22Rv1 (cell line): ENCODE measurements around the gene NMNAT2.

Source experiments
- H3K27ac ChIP-seq: fragments of 450-650 bp; 2 replicates; pipeline ENCODE4 v1.5.1; 2017
- ZFX ChIP-seq: fragments of 450-650 bp; IDR thresholded peaks from 2 replicates; pipeline ENCODE4 v1.6.1; 2017; ENCODE audit warnings: antibody characterized with exemption, borderline replicate concordance
- TF ChIP-seq, protein P1 (sequence below): fragments of 450-650 bp; IDR thresholded peaks from 2 replicates; pipeline ENCODE4 v1.5.1; 2017; ENCODE audit warnings: mild to moderate bottlenecking

The NMNAT2 gene

GRCh38 chr1:183203094-183203493 lies 215.1 kb downstream of the NMNAT2 start:
- no peak overlapping the region for H3K27ac ChIP-seq

GRCh38 chr1:183200451-183200850 lies 217.7 kb downstream of the NMNAT2 start:
- no peak for TF ChIP-seq ZFX
- TF ChIP-seq, protein P1, sequence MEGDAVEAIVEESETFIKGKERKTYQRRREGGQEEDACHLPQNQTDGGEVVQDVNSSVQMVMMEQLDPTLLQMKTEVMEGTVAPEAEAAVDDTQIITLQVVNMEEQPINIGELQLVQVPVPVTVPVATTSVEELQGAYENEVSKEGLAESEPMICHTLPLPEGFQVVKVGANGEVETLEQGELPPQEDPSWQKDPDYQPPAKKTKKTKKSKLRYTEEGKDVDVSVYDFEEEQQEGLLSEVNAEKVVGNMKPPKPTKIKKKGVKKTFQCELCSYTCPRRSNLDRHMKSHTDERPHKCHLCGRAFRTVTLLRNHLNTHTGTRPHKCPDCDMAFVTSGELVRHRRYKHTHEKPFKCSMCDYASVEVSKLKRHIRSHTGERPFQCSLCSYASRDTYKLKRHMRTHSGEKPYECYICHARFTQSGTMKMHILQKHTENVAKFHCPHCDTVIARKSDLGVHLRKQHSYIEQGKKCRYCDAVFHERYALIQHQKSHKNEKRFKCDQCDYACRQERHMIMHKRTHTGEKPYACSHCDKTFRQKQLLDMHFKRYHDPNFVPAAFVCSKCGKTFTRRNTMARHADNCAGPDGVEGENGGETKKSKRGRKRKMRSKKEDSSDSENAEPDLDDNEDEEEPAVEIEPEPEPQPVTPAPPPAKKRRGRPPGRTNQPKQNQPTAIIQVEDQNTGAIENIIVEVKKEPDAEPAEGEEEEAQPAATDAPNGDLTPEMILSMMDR = no peak

More at GRCh38 chr1:183203094-183203493, 215.1 kb downstream of the NMNAT2 start:
- TF ChIP-seq, protein P1 = no peak
- no peak for TF ChIP-seq ZFX

GRCh38 chr1:183199304-183199703 lies 218.9 kb downstream of the NMNAT2 start:
- H3K27ac ChIP-seq = no peak overlapping the region
- TF ChIP-seq ZFX = no peak
- TF ChIP-seq, protein P1 = no peak

More at GRCh38 chr1:183200451-183200850, 217.7 kb downstream of the NMNAT2 start:
- H3K27ac ChIP-seq = no peak overlapping the region

DNA sequence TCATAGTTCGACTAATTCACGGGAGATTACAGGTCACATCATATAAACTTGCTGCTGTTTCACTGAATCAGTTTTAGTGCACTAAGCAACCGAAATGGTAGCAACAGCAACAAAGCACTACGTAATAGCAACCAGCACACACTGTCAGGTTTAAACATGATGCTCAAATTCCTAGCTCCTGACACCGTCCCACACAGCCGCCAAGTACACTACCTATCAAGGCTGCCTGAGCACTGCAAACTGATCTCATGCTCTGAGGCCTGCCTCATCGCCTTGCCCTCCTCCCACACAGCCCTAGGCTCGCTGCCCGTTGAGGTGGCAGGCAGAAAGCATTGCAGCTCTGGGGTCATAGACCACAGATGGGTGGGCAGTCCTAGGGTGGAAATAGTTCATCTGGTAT lies 219.7 kb downstream of the NMNAT2 start:
- H3K27ac ChIP-seq = no peak overlapping the region
- TF ChIP-seq, protein P1 = no peak
- TF ChIP-seq ZFX = no peak
